Upper lobe of right lung (tissue), 1 donor: Measurements from ENCODE around the gene DLEU7. TPM values are rescaled to one million over a fixed set of nuclear protein-coding genes. Genes with fewer than 3 reads are reported as not detected.

ENCODE experiments used
- ATAC-seq: fragments of 200-7000 bp; cut with Tn5 transposase; one replicate; pipeline ENCODE4 v1.9.1; 2020; ENCODE audit warnings: mild to moderate bottlenecking, moderate library complexity
- DNase-seq: peaks from one replicate; pipeline ENCODE4 v3.0.0-alpha.2; 2020
- H3K27ac ChIP-seq: fragments of 200-600 bp; one replicate; pipeline ENCODE4 v1.8.0; 2022
- H3K27me3 ChIP-seq: fragments of 200-600 bp; one replicate; pipeline ENCODE4 v1.8.0; 2022; ENCODE audit warnings: mild to moderate bottlenecking
- H3K36me3 ChIP-seq: fragments of 200-600 bp; one replicate; pipeline ENCODE4 v1.8.0; 2022
- H3K4me1 ChIP-seq: fragments of 200-600 bp; one replicate; pipeline ENCODE4 v1.8.0; 2022
- H3K4me3 ChIP-seq: fragments of 200-600 bp; one replicate; pipeline ENCODE4 v1.8.0; 2022; ENCODE audit warnings: mild to moderate bottlenecking
- H3K9me3 ChIP-seq: fragments of 200-600 bp; one replicate; pipeline ENCODE4 v1.8.0; 2022
- intact Hi-C: fragments of 100-400 bp; cut with DNase I; formaldehyde crosslinking; loops from one replicate; pipeline ENCODE4 v1.11.0; 2022
- total RNA-seq: library from RNA; stranded (reverse); fragmentation: NEBNext Ultra II Directional; extraction: Animal tissue kit (Norgen Biotek cat#: 25700); gene quantifications from one replicate; pipeline ENCODE4 v1.2.1, GENCODE V29; 2021
- TF ChIP-seq, protein P1 (sequence below): fragments of 200-600 bp; IDR thresholded peaks from one replicate; pipeline ENCODE4 v1.8.0; 2022; ENCODE audit warnings: antibody characterized with exemption
- donor health status: DM: no; HTN: yes; CAD: no; lungs with severe emphysema.

The DLEU7 gene
- total RNA-seq, 1 donor from 2014 or later, result 1.6 TPM

DNA sequence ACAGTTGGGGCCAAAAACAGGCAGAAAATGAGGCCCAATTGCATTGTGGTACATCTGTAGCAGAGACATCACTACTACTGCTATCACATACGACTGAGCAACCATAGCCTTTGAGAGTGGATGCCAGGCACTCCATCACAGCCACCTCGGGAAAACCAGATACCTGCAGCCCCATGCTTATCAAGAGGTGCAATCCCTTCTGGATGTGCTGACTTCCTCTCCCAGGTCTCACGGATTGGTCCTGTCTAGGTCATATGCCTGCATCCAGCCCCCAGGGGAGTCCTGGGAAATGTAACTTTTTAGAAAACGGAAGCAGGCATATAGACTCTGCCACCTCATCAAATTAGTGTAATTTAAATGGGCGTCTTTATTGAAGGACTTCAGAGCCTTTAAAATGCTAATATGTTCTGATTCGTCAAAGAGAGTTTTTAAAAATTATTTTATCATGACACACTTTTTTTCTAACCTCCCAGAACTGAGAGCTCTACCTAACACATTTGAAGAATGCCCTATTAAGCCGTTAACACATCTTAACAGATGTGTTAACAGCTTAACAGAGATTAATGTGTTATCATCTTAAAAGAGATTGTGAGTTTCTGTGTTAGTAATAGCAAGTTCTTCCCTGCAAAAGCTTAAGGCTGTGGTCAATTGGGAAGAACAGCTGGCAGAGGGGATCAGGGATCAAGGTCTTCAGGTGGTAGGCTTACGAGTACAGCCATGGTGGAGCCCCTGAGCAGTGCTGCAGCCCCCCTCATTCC lies 63.9 kb downstream of the DLEU7 start:
- H3K9me3 ChIP-seq, result peaks cover 7% of the 10 kb centered on the region
- TF ChIP-seq, protein P1, sequence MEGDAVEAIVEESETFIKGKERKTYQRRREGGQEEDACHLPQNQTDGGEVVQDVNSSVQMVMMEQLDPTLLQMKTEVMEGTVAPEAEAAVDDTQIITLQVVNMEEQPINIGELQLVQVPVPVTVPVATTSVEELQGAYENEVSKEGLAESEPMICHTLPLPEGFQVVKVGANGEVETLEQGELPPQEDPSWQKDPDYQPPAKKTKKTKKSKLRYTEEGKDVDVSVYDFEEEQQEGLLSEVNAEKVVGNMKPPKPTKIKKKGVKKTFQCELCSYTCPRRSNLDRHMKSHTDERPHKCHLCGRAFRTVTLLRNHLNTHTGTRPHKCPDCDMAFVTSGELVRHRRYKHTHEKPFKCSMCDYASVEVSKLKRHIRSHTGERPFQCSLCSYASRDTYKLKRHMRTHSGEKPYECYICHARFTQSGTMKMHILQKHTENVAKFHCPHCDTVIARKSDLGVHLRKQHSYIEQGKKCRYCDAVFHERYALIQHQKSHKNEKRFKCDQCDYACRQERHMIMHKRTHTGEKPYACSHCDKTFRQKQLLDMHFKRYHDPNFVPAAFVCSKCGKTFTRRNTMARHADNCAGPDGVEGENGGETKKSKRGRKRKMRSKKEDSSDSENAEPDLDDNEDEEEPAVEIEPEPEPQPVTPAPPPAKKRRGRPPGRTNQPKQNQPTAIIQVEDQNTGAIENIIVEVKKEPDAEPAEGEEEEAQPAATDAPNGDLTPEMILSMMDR, result no peak
- no peak overlapping the region for H3K4me3 ChIP-seq
- DNase-seq (no peak), ATAC-seq (no peak)
- H3K27me3 ChIP-seq, result no peaks in the 10 kb centered on the region
- H3K36me3 ChIP-seq, result no peaks in the 10 kb centered on the region
- intact Hi-C loops, result no loop called here
- H3K27ac ChIP-seq, result no peak overlapping the region
- no peaks in the 10 kb centered on the region for H3K4me1 ChIP-seq

Other genes starting within 250 kb of the DLEU7 start
- 46.5 TPM for gene RNASEH2B, start 66.1 kb upstream of the DLEU7 start, total RNA-seq